Measurements from ENCODE around the gene EIF4G1. TPM values are rescaled to one million over a fixed set of nuclear protein-coding genes. Genes with fewer than 3 reads are reported as not detected.
A peak's percentile ranks its signal among the peaks of the same experiment; 100 is the strongest.

Gene EIF4G1
- total RNA-seq, 1 experiment from 2014 or later, result 532 TPM

GRCh38 chr3:184328516-184328915 is 14.1 kb downstream of the EIF4G1 start:
- DNase-seq, result no peak
- Histone ChIP-seq H3K14ac (ENCODE audit: insufficient read depth, low read length) (no peak overlapping the region), H3K4ac (ENCODE audit: low read depth, low read length) (no peak overlapping the region), H2BK20ac (ENCODE audit: low read depth, low read length, poor library complexity, severe bottlenecking) (no peak overlapping the region), H2BK120ac (ENCODE audit: low read depth, low read length, poor library complexity, severe bottlenecking) (no peak overlapping the region), H3K27me3 (ENCODE audit: insufficient read depth, low read length) (no peaks in the 10 kb centered on the region), H4K91ac (ENCODE audit: insufficient read length, low read depth, low read length) (no peak overlapping the region), H2AK5ac (ENCODE audit: insufficient read length, low read length) (no peak overlapping the region), H2BK5ac (ENCODE audit: insufficient read length, low read length) (no peak overlapping the region), H3K4me2 (ENCODE audit: insufficient read depth, insufficient read length, low read length) (no peak overlapping the region), H4K8ac (replicated peaks; ENCODE audit: insufficient read length, low read depth, low read length) (no peak overlapping the region), H3K9me3 (ENCODE audit: control insufficient read depth, low read depth, low read length) (no peaks in the 10 kb centered on the region), H2AFZ (ENCODE audit: low read length) (no peak overlapping the region), H3K18ac (ENCODE audit: insufficient read length, low read depth, low read length) (no peak overlapping the region), H3K4me1 (ENCODE audit: insufficient read depth, low read length) (no peaks in the 10 kb centered on the region), H4K20me1 (ENCODE audit: control insufficient read depth, insufficient read depth, insufficient read length) (no peaks in the 10 kb centered on the region), H4K5ac (ENCODE audit: insufficient read length, low read depth, low read length) (no peak overlapping the region), H3T11ph (ENCODE audit: low read length) (no peak overlapping the region), H3K23me2 (ENCODE audit: insufficient read length, low read depth, low read length, poor library complexity, severe bottlenecking) (no peaks in the 10 kb centered on the region), H2BK15ac (ENCODE audit: low read depth, low read length) (no peak overlapping the region), H3K23ac (ENCODE audit: insufficient read length, low read depth, low read length) (no peak overlapping the region), H3K79me1 (ENCODE audit: insufficient read depth, low read depth, low read length, poor library complexity, severe bottlenecking) (no peaks in the 10 kb centered on the region), H2BK12ac (ENCODE audit: insufficient read length, low read depth, low read length) (no peak overlapping the region), H3K9ac (ENCODE audit: extremely low read depth, insufficient read length, low read length) (no peak overlapping the region), H3K79me2 (ENCODE audit: insufficient read depth, low read length) (no peaks in the 10 kb centered on the region), H3K56ac (ENCODE audit: insufficient read length, low read depth, low read length) (no peak overlapping the region), H3K27ac (ENCODE audit: insufficient read length, low read depth, low read length) (no peak overlapping the region)
- H3K27me3 Mint-ChIP-seq (ENCODE audit: low read depth), result no peaks in the 10 kb centered on the region; the same call in none of the 2 replicates
- H3K4me3 Mint-ChIP-seq, result no peak overlapping the region; a peak in 1 of 5 replicates
- no peaks in the 10 kb centered on the region for H3K4me1 Mint-ChIP-seq
- no CpG with 5 or more reads among the region's 3 CpGs for WGBS (ENCODE audit: extremely low coverage, insufficient read length, low lambda C conversion rate)
- peaks cover 88 to 98% (median 97%) of the 10 kb centered on the region in 3 experiments; a peak in 6 of 7 replicates for H3K36me3 Mint-ChIP-seq (ENCODE audit: insufficient read depth in 1 of 3, low read depth in 3 of 3)
- H3K9me3 Mint-ChIP-seq, result no peaks in the 10 kb centered on the region
- TF ChIP-seq CTCF (conservative IDR thresholded peaks at IDR 0.05), result no peak
- peak overlapping the region in 1 of 3 experiments; percentile 90; a peak in 2 of 7 replicates for H3K27ac Mint-ChIP-seq
